Left ventricle myocardium superior (tissue), 1 donor: ENCODE results near the gene IGFLR1. TPM values are rescaled to one million over a fixed set of nuclear protein-coding genes. Genes with fewer than 3 reads are reported as not detected.

Experiments used
- ATAC-seq: fragments of 200-7000 bp; cut with Tn5 transposase; one replicate; pipeline ENCODE4 v1.9.1; 2020; ENCODE audit warnings: mild to moderate bottlenecking, moderate library complexity
- DNase-seq: peaks from one replicate; pipeline ENCODE4 v3.0.0-alpha.2; 2020
- intact Hi-C: fragments of 100-400 bp; cut with micrococcal nuclease; formaldehyde crosslinking; loops from one replicate; pipeline ENCODE4 v1.11.0; 2022
- total RNA-seq: library from RNA; stranded (reverse); fragmentation: NEBNext Ultra II Directional; extraction: Animal tissue kit (Norgen Biotek cat#: 25700); gene quantifications from one replicate; pipeline ENCODE4 v1.2.1, GENCODE V29; 2021
- donor health status: DM: no; HTN: yes; CAD: no; lungs with severe emphysema.

The IGFLR1 gene
- total RNA-seq, 1 donor from 2014 or later = 3.2 TPM

DNA sequence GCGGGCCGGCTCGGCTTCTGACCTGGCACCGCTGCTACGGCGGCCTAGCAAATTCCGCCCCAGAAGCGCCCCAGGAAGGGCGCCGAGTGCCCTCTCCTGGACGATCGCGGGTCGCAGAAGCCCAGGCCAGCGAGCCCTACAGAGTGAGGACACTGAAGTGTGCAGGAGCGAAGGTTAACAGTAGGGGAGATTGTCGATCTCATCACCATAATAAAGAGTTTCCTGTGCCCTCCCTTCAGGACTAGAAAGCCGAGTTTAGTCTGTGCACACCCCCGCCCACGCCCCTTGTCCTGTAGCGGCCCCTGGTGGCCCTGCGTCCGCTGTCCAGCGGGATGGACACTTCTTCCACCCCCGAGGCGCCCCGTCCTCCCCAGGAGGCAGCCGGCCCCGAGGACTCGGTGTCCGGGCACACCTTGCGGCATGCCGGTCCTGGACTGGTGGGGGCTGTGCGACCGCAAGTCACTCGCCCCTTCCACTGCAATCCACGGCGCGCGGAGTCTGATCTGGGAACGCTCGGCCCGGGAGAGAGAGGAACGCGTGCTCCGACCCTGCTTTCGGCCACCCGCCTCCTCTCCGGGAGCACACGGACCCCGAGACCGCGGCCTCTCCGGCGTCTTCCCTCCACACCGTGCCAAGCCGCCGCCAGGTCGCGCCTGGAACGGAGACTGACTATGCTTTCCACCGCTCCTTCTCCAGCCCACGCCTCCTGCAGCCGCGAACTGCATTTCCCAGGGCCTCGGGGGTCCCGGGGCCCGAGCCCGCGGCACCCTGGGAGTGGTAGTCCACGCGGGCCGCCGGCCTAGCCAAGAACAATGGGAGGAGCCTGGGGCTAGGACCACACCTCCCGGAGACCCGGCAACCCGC is 25.2 kb downstream of the IGFLR1 start:
- ATAC-seq = peak; percentile 94
- DNase-seq = peak; percentile 98
- intact Hi-C loops = no loop called here

DNA sequence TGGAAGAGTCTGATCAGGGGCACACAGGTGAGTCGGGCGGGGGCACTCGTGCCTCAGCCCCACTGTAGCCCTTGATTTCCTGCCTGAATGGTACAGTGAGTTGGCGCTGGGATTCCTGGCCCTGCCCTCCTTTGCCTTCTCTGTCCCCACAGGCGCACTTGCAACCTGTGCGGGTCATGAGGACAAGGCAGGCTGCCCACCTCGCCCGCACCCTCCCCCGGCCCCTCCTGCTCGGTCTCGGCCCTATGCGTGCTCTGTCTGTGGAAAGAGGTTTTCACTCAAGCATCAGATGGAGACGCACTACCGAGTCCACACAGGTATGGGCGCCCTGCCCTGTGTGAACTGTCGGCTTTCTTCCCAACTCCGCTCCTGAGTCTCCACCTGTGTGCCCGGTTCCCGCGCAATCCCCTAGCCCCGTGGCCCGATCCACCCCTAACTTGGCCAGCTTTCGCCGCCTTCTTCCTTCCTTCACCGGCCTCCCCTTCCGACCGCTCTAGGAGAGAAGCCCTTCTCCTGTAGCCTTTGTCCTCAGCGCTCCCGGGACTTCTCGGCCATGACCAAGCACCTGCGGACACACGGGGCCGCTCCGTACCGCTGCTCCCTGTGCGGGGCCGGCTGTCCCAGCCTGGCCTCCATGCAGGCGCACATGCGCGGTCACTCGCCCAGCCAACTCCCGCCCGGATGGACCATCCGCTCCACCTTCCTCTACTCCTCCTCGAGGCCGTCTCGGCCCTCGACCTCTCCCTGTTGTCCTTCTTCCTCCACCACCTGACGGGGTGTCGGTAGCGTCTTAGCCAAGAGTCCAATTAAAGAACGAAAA is 26.1 kb downstream of the IGFLR1 start:
- intact Hi-C loops = no loop called here
- ATAC-seq = peak; percentile 55
- peak; percentile 83 for DNase-seq

DNA sequence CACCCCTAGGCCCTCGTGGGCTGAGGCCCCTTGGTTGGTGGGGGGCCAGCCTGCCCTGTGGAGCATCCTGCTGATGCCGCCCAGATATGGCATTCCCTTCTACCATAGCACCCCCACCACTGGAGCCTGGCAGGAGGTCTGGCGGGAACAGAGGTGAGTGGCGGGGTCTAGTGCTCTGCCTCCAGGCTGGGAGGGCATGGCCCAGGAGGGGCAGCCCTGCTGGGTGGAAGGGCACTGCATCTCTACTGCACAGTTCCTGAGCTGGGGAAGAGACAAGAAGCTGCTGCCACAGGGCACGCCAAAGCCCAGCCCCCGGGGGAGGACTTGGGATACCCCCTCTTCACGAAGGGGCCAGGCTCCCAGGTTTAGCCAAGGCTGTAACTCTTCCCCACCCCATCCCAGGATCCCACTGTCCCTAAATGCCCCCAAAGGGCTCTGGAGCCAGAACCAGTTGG is 26.9 kb downstream of the IGFLR1 start:
- ATAC-seq (no peak), DNase-seq (no peak)
- intact Hi-C loops = no loop called here

DNA sequence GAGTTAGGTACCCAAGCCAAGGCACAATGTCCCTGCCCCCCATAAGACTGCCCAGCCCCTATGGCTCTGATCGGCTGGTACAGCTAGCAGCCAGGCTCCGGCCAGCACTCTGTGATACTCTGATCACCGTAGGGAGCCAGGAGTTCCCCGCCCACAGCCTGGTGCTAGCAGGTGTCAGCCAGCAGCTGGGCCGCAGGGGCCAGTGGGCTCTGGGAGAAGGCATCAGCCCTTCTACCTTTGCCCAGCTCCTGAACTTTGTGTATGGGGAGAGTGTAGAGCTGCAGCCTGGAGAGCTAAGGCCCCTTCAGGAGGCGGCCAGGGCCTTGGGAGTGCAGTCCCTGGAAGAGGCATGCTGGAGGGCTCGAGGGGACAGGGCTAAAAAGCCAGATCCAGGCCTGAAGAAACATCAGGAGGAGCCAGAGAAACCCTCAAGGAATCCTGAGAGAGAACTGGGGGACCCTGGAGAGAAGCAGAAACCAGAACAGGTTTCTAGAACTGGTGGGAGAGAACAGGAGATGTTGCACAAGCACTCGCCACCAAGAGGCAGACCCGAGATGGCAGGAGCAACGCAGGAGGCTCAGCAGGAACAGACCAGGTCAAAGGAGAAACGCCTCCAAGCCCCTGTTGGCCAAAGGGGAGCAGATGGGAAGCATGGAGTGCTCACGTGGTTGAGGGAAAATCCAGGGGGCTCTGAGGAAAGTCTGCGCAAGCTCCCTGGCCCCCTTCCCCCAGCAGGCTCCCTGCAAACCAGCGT is 27.5 kb downstream of the IGFLR1 start:
- no peak for DNase-seq
- intact Hi-C loops = no loop called here
- no peak for ATAC-seq

DNA sequence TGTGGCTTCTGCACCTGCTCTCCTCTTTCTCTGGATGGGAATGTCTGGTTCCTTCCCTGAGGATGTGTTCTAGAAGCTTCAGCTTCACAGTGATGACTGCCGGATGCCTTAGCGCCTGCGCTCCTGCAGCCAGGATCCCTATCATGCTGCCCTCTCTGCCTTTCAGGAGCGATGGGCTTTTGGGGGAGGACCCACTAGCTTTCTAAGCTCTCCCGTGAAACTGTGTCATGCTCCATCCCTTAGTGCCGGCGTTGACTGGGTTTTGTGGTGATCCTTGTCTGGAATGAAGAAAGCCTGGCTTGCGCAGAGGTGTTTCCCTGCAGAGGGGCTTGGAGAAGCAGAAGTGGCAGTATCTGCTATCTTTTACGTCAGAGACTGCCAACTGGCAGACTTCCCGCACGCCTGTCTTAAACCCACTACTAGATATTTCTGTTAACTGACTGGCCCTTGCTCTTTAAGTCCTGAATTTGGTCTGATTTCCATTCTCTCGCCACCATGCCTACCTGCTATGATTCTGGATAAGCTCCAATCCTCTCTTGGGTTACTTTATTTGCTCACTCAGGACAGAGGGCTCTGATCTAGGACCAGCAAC is 28.3 kb downstream of the IGFLR1 start:
- no peak for ATAC-seq
- no peak for DNase-seq
- intact Hi-C loops = no loop called here

DNA sequence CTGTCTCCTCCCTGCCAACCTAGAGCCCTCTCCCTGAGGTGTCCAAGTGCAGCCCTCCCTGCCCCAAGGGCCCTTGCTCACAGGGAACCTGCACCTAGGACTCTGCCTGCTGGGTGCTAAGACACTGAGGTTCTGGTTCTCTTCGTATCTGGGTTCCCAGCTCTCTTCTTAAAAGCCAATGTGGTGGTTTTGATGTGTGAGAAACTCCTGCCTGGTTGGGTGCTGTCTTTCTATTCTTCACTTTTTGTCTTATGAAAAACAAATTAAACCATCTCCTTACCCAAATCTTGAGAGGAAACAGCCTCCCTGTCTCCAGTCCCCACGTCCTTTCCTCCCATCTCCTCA is 28.8 kb downstream of the IGFLR1 start:
- ATAC-seq (no peak), DNase-seq (no peak)
- intact Hi-C loops = no loop called here

DNA sequence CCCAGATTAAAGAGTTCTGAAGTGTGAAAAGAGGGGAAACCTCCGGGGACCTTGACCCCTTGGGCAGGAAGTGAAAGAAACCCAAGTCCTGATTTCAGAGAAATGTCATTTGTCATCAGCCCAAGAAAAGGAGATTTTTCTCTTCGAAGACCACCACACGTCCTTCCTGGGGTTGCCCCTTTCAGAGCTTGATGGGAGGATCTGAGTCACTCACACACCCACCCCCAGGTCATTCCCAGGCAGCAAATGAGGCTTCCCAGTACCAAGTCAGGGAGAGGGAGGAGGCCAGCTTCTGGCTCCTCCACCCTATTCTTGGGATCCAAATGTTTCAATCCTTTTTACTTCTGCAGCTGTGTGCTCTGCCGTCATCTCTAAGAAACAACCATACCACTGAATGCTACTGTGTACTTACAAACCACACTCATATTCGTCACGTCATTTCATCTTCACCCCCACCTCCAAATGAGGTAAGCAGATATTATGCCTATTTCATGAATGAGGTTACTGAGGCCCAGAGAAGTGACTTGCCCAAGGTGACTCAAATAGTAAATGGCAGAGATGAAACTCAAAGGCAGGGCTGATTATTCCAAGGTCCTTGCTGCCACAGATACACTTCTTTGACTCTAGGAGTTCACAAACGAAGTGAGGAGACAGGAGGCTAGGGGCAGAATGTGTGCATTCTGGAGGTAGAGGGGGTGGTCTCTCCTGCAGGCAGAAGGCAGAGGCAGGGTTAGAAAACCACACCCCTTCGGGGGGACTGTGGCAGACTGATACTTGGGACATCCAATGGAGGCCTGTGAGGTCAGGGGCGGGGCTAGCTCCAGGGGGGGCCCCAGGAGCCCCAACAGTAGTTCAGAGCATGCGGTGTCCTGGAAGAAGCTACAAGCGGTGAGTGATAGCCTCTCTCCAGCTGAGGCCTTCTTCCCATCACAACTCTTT is 29.4 kb downstream of the IGFLR1 start:
- no peak for ATAC-seq

DNA sequence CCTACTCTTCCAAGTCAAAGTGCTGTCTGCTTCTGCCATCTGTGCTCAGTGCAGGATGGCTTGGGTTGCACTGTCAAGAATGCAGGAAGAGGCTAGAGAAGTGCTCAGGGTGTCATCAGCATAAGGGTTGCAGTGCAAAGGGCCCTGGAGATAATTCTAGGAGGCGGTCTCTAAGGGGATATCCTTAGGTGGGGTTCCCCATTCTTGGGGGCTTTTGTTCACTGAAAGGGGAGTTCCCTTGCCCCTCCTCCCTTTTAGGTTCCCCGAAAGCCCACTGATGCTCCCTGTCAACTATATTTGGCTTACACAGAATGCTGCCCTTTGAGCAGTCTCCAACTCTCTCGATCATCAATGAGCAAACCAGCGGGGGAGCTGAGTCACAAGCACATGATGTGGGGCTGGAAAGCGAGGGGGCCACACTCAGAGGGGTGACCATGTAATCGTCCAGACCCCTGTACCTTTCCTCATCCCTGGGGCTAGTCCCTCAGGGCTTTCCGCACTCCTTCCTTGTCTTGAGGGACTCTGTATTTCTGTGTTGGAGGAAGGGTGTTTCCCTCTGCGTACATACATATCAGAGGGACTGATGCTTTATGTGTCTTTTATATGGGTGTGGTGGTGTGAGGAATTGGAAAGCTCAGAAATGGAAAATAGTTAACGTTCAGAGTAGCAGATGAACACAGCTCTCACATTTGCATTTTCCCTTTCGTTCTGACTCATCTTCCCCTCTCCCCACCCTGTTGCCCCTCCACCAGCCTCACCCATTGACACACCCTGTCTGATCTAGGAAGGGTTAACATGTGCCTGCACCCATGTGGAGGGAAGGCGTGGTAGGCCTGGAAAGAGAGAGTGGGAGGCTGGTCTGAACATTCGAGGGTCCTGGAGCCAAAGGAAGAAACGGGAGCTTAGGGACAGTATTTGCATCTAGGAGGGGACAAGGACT is 31.2 kb downstream of the IGFLR1 start:
- DNase-seq = no peak
- intact Hi-C loops = no loop called here
- ATAC-seq = no peak

More for the DNA sequence above, 29.4 kb downstream of the IGFLR1 start:
- intact Hi-C loops = no loop called here
- DNase-seq = no peak

DNA sequence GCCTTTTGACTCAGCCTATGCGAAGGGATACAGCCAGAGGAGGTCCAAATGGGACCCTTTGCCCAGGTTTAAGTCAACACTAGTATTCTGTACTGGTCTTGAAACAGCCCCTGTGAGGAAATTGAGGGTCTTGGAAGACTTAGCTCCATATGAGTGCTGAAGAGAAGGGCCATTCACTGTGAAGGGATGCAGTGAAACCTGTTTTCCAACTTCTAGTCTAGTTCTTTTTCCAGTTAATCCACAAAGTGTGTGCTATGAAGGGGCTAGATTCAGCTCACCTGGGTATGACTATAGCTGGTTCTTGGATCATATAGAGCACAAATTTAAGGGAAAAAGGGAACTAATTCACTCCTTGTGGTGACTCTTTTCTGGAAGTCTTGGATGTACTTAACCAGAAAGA is 33.9 kb downstream of the IGFLR1 start:
- intact Hi-C loops = no loop called here
- no peak for ATAC-seq
- DNase-seq = no peak

DNA sequence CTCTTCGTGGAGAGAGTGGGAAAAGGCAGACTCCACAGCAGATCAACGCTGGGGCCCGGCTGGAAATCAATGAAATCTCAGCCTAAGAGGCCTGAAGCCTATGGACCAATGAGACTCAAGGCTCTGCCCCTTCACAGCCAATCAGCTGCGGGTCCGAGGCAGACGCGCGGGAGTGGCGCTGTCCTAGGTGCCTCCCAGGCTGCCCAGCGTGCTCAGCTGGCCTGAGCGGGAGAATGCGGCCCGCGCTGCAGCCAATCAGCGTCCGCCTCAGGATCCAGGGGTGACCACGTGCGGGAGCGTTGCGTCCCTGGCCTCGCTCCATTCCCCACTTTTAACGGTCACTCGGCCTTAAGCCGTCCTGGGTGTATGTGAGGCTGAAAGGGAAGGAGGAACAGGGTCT is 38.0 kb downstream of the IGFLR1 start, which contains the start of gene ZBTB32:
Gene ZBTB32, plus strand, starts transcription at position 341 of the 400 bp plus-strand sequence. CDS start 10,069 bp downstream, outside the sequence.
- intact Hi-C loops = no loop called here
- DNase-seq = peak; percentile 56
- ATAC-seq = peak; percentile 14

DNA sequence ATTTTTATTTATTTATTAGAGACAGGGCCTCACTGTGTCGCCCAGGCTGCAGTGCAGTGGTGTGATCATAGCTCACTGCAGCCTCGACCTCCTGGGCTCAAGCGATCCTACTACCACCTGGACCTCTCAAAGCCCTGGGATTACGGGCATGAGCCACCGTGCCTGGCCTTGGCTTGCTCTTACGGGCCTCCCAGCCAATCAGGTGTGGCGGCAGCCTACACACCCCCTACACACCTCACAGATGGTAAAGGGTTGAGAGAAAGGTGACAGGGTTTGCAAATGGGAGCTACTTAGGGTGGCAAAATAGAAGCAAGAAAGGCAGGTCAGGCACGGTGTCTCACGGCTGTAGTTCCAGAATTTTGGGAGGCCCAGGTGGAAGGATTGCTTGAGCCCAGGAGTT is 38.9 kb downstream of the IGFLR1 start:
- intact Hi-C loops = no loop called here
- ATAC-seq = no peak
- no peak for DNase-seq

DNA sequence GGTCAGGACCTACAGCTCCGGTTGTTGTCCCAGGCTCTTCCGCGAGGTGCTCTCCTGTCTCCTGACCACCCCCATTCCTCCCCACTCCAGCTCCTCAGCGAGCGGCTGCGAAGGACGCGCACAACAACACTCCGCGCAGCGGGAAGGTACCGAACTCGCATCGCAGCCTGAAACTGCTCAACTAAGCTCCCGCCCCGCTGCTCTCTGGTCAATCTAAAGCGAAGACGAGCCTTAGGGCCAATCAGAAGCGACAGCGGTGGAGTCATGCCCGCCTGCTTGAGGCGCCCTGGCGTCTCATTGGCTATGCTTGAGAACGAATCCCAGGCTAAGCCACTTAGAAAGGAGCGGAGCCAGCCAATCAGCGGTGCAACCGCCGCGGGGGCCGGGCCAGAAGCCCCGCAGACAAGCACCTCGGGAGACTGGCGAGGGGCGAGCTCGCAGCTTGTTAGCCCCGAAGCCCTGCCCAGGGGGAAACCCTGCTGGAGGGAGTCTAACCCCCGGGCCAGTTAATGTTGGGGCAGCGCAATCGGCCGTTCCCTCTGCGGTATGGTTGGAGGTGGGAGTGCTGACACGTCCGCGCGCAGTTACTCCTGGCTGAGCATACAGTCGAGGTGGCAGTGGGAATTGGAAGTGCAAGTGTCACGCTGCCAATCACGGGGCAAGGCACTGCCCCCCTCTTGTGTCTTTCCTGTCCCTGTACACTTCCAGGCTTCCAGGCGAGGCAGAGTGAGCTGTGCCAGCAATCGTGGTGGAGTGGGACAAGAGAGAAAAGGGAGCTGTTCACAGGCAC is 39.8 kb downstream of the IGFLR1 start:
- DNase-seq = peak; percentile 97
- intact Hi-C loops = no loop called here
- peak; percentile 100 for ATAC-seq

DNA sequence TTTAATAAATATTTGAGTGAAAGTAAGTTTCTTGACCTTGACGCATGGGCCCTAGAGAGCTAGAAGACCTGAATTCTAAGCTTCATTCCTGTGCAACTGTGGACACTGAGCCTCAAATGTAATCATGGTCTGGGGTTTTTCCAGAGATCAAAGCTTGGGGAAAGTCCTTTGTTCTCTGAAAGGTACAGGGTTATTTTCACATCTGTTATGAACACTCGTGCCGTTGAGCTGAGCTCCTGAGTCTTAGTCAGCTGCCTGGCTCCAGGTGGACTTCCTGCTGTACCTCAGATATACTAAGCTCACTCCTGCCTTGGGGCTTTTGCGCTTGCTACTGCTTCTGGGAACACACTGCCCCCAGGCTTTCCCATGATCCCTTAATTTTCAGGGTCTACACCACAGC is 45.4 kb downstream of the IGFLR1 start:
- intact Hi-C loops = no loop called here
- no peak for DNase-seq

DNA sequence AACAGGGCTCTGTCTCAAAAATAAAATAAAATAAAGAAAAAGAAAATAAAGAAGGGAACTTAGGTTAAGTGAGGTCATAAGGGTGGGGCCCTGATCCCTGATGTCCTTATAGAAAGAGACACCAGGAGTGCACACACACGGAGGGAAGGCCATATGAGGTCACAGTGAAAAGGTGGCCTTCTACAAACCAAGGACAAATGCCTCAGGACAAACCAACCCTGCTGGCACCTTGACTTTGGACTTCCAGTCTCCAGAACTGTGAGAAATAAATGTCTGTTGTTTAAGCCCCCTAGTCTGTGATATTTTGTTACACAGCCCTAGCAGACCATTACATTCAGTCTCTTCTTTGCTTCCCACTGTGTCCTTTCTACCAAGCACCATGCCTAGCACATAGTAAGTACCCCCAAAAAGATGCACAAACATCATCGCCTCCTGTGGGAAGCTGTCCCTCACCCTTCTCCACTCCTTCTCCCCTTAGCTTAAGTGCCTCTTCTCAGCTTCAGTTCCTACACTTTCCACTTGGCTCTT is 46.3 kb downstream of the IGFLR1 start:
- intact Hi-C loops = no loop called here
- ATAC-seq = no peak
- no peak for DNase-seq

More for the DNA sequence above, 45.4 kb downstream of the IGFLR1 start:
- no peak for ATAC-seq

DNA sequence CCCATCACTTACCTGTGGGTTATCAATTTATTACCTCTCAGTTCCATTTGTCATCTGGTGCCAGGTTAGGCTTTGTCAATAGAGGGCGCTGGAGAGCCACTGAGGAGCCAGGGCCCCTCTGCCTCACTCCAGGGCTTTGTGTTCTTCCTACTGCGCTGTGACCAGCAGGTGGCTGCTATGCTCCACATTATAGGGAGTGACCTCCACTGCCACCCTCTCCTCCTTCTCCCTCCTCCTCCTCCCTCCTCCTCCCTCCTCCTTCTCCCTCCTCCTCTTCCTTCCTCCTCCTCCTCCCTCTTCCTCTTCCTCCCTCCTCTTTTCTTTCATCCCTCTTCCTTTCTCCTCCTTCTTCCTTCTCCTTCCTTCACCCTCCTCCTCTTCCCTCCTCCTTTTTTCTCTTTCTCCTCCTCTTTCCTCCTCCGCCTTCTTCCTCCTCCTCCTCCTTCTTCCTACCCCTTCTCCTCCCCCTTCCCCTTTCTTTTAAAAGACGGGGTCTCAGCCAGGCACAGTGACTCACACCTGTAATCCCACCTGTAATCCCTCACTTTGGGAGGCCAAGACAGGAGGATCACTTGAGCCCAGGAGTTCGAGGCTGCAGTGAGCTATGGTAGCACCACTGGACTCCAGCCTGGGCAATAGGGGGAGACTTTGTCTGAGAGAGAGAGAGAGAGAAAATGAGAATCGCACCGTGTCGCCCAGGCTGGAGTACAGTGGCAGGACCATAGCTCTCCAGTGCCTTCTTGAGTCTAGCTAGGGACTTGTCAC is 48.2 kb downstream of the IGFLR1 start:
- ATAC-seq (peak; percentile 100), DNase-seq (peak; percentile 88)
- intact Hi-C loops = no loop called here
